Aorta (tissue), 5 donors: ENCODE results near the gene CCL21. TPM values are rescaled to one million over a fixed set of nuclear protein-coding genes. Genes with fewer than 3 reads are reported as not detected.
A peak's percentile ranks its signal among the peaks of the same experiment; 100 is the strongest.

Source experiments
- ATAC-seq: fragments of 200-7000 bp; cut with Tn5 transposase; one replicate; pipeline ENCODE4 v1.9.1; 2022; ENCODE audit warnings: moderate library complexity; ENCODE audit not compliant: low FRiP score
- DNase-seq, 2 donors: peaks; one replicate each; pipeline ENCODE4 v3.0.0-alpha.2; 2020
- H3K27ac ChIP-seq, 2 donors: one replicate each; pipeline ENCODE4 v1.5.1; 2013; ENCODE audit warnings: low read length in 2 of 2, mild to moderate bottlenecking in 2 of 2, moderate library complexity in 2 of 2, control low read depth in 1 of 2, inconsistent platforms in 1 of 2, low read depth in 1 of 2
- H3K27me3 ChIP-seq, 2 donors: one replicate each; pipeline ENCODE4 v1.6.1; 2013; ENCODE audit warnings: control low read depth in 1 of 2, low read length in 1 of 2, mild to moderate bottlenecking in 1 of 2, moderate library complexity in 1 of 2; ENCODE audit not compliant: insufficient read depth in 2 of 2, control insufficient read depth in 1 of 2
- H3K36me3 ChIP-seq, 2 donors: one replicate each; pipeline ENCODE4 v1.6.1; 2013; ENCODE audit warnings: control low read depth in 1 of 2, low read length in 1 of 2, mild to moderate bottlenecking in 1 of 2; ENCODE audit not compliant: insufficient read depth in 2 of 2, control insufficient read depth in 1 of 2
- H3K4me1 ChIP-seq, 2 donors: one replicate each; pipeline ENCODE4 v1.6.1; 2013; ENCODE audit warnings: low read length in 2 of 2, control low read depth in 1 of 2, mild to moderate bottlenecking in 1 of 2, moderate library complexity in 1 of 2; ENCODE audit not compliant: insufficient read depth in 2 of 2, control insufficient read depth in 1 of 2
- H3K4me3 ChIP-seq, 2 donors: one replicate each; pipeline ENCODE4 v1.5.1; 2013; ENCODE audit warnings: low read length in 2 of 2, control low read depth in 1 of 2, mild to moderate bottlenecking in 1 of 2
- H3K9me3 ChIP-seq: one replicate; pipeline ENCODE4 v1.6.1; 2013; ENCODE audit warnings: mild to moderate bottlenecking, low read length; ENCODE audit not compliant: control insufficient read depth
- WGBS, 2 donors: extraction: QIAGEN DNeasy Blood & Tissue Kit; methylation state at CpG; one replicate each; pipeline ENCODE4 v1.1.7; 2013; 5-methylcytosine and 5-hydroxymethylcytosine counted together
- intact Hi-C, 2 donors: fragments of 100-400 bp; cut with DNase I; formaldehyde crosslinking; loops; one replicate each; pipeline versions ENCODE4 v1.14.2 to v1.15.0; 2022
- polyA plus RNA-seq, 2 donors: library from polyadenylated mRNA; stranded (reverse); fragments of 200-250 nt; gene quantifications; one replicate each; pipeline ENCODE4 v1.2.3, GENCODE V29; 2013
- total RNA-seq, 2 donors: library from RNA; stranded (reverse); fragmentation: NEBNext Ultra II Directional; extraction: Animal tissue kit (Norgen Biotek cat#: 25700); gene quantifications; one replicate each; pipeline ENCODE4 v1.2.1, GENCODE V29; 2021
- donor health status: healthy with polysubstance abuse.
- donor health status: Bipolar disorder and iron deficiency.
- donor health status: DM: no; HTN: no; CAD: no.
- donor health status: DM: no; HTN: no; CAD: no.
- donor health status: DM: yes; HTN: yes; CAD: no.

CCL21 gene
- total and polyA plus RNA-seq, 4 donors, result 1.4 to 29.1 (median 7.7) TPM

GRCh38 chr9:34715639-34716215 lies 5.8 kb upstream of the CCL21 start:
- Histone ChIP-seq H3K9me3 (no peaks in the 10 kb centered on the region), H3K27ac (no peak overlapping the region), H3K27me3 (no peaks in the 10 kb centered on the region), H3K4me3 (no peak overlapping the region), H3K36me3 (no peaks in the 10 kb centered on the region), H3K4me1 (no peaks in the 10 kb centered on the region)
- no peak for DNase-seq
- 93 to 95% methylated on average over 7 of the region's 7 CpGs for WGBS, 2 donors
- ATAC-seq, result no peak
- intact Hi-C loops, result no loop called here

- no peaks in the 10 kb centered on the region for H3K9me3 ChIP-seq
- intact Hi-C loops, result no loop called here
- no peaks in the 10 kb centered on the region for H3K4me1 ChIP-seq
- no peaks in the 10 kb centered on the region for H3K36me3 ChIP-seq
- no peak overlapping the region for H3K27ac ChIP-seq
- no peak overlapping the region for H3K4me3 ChIP-seq
- ATAC-seq (no peak), DNase-seq (no peak)
- H3K27me3 ChIP-seq, result no peaks in the 10 kb centered on the region
These were observed 4.1 kb upstream of the CCL21 start for GRCh38 chr9:34714007-34714406.

GRCh38 chr9:34712140-34712539 lies 2.2 kb upstream of the CCL21 start:
- Histone ChIP-seq H3K4me3 (no peak overlapping the region), H3K9me3 (no peaks in the 10 kb centered on the region), H3K27ac (no peak overlapping the region), H3K4me1 (no peaks in the 10 kb centered on the region), H3K36me3 (no peaks in the 10 kb centered on the region), H3K27me3 (no peaks in the 10 kb centered on the region)
- WGBS, 2 donors, result 70 to 85% methylated on average over 1 of the region's 1 CpG
- intact Hi-C loops, result no loop called here
- ATAC-seq (no peak), DNase-seq (no peak)

GRCh38 chr9:34709196-34709978 lies 549 bp downstream of the CCL21 start:
- DNase-seq, result no peak
- H3K36me3 ChIP-seq, result no peaks in the 10 kb centered on the region
- no peaks in the 10 kb centered on the region for H3K4me1 ChIP-seq
- H3K27ac ChIP-seq, result no peak overlapping the region
- no peaks in the 10 kb centered on the region for H3K9me3 ChIP-seq
- 99% methylated on average over 9 of the region's 9 CpGs for WGBS, 2 donors
- intact Hi-C loops, result no loop called here
- H3K27me3 ChIP-seq, result no peaks in the 10 kb centered on the region
- peak; percentile 34 for ATAC-seq
- no peak overlapping the region for H3K4me3 ChIP-seq

- 94 to 98% methylated on average over 2 of the region's 2 CpGs for WGBS, 2 donors
- ATAC-seq, result no peak
- Histone ChIP-seq H3K36me3 (no peaks in the 10 kb centered on the region), H3K27ac (no peak overlapping the region), H3K9me3 (no peaks in the 10 kb centered on the region), H3K27me3 (no peaks in the 10 kb centered on the region), H3K4me1 (no peaks in the 10 kb centered on the region), H3K4me3 (no peak overlapping the region)
- intact Hi-C loops, result no loop called here
- DNase-seq, result no peak
These were observed 2.8 kb downstream of the CCL21 start for GRCh38 chr9:34707130-34707529.

GRCh38 chr9:34701769-34702736 lies 7.9 kb downstream of the CCL21 start:
- Histone ChIP-seq H3K27ac (peak overlapping the region; percentile 52 to 68), H3K9me3 (no peaks in the 10 kb centered on the region), H3K27me3 (no peaks in the 10 kb centered on the region), H3K4me3 (peak overlapping the region; percentile 61 to 92), H3K4me1 (no peaks in the 10 kb centered on the region), H3K36me3 (no peaks in the 10 kb centered on the region)
- peak; percentile 96 for ATAC-seq
- DNase-seq, result peak; percentile 90 to 97
- intact Hi-C loops, result loop anchor here in 1 of 2 donors (2.0 to 5.0 kb wide), 3 partner anchors 35 to 65 kb away; partner anchors contain the start of genes IL11RA and SIGMAR1
- 2% methylated on average over 30 of the region's 30 CpGs for WGBS, 2 donors

- Histone ChIP-seq H3K4me3 (peak overlapping the region; percentile 61 to 92), H3K4me1 (no peaks in the 10 kb centered on the region), H3K27ac (peak overlapping the region; percentile 52 to 68), H3K36me3 (no peaks in the 10 kb centered on the region), H3K9me3 (no peaks in the 10 kb centered on the region), H3K27me3 (no peaks in the 10 kb centered on the region)
- peak; percentile 94 for ATAC-seq
- peak; percentile 82 to 94 for DNase-seq
- intact Hi-C loops, result loop anchor here in 1 of 2 donors (2.0 to 5.0 kb wide), 3 partner anchors 34 to 64 kb away; partner anchors contain the start of genes IL11RA and SIGMAR1
- WGBS, 2 donors, result 6 to 10% methylated on average over 39 to 52 of the region's 52 CpGs
These were observed 8.7 kb downstream of the CCL21 start for GRCh38 chr9:34701023-34701768.

- intact Hi-C loops, result no loop called here
- Histone ChIP-seq H3K4me3 (no peak overlapping the region), H3K4me1 (no peaks in the 10 kb centered on the region), H3K27me3 (no peaks in the 10 kb centered on the region), H3K27ac (no peak overlapping the region), H3K36me3 (no peaks in the 10 kb centered on the region), H3K9me3 (no peaks in the 10 kb centered on the region)
- ATAC-seq (no peak), DNase-seq (no peak)
These were observed 15.1 kb downstream of the CCL21 start for GRCh38 chr9:34694811-34695210.
